Measurements from ENCODE around the gene IKZF3. TPM values are rescaled to one million over a fixed set of nuclear protein-coding genes. Genes with fewer than 3 reads are reported as not detected.
"Not testable (repeated sequence)": the region's sequence is repeated elsewhere in the genome, so short reads cannot be mapped to it uniquely, and the experiment has no call there.

IKZF3 gene
- total RNA-seq, 1 donor from 2014 or later = 0.39 TPM

DNA sequence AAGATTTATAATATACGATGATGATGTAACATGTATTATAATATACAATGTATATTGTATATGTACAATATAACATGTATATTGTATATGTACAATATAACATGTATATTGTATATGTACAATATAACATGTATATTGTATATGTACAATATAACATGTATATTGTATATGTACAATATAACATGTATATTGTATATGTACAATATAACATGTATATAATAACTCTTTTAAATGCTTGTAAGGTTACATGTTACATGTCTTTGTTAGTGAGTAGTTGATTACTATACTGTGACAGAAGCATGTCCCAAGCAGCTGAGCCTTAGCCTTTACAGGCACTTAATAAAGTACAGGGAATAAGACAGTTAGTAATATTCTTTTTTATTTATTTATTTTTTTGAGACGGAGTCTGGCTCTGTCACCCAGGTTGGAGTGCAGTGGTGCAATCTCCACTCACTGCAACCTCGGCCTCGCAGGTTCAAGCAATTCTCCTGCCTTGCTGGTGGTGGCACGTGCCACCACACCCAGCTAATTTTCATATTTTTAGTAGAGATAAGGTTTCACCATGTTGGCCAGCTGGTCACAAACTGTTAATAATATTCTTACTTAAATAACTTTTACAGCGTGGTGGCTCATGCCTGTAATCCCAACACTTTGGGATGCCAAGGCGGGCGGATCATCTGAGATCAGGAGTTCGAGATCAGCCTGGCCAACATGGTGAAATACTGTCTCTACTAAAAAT, 8.0 kb downstream of the IKZF3 start:
- DNase-seq = not testable (repeated sequence)

DNA sequence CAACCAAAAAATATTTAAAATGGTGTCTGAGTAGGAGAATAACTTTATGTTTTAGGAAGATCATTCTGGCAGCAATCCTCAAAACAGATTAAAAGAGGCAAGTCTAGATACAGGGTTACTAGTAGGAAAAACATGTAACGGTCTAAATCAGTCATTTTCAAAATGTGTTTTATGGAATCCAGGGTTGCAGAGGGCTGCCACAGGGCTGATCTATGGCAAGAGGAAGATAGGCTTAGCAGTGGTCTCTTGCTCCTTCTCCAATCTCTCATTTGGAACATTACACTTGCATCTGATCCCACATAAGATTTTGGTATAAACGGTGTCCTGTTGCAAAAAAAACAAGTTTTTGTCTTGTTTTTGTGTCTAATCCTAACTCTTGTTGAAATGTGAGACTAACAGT, 9.2 kb downstream of the IKZF3 start:
- DNase-seq = no peak

DNA sequence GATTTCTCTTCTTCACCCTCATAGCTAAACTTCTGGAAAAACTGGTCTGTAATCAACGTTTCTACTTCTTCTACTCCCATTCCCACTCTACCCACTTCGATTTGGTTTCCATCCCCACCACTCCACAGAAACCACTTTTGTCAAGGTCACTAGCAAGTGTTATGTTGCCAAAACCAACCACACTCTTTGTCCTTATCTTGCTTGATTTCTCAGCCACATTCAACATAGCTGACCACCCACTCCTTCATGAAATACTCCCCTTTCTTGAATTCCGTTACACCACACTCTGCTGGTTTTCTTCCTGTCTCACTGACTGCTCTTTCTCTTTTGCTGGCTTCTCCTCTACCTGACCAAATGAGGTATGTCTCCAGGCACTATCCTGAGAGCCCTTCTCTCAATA, 11.9 kb downstream of the IKZF3 start:
- DNase-seq = no peak

DNA sequence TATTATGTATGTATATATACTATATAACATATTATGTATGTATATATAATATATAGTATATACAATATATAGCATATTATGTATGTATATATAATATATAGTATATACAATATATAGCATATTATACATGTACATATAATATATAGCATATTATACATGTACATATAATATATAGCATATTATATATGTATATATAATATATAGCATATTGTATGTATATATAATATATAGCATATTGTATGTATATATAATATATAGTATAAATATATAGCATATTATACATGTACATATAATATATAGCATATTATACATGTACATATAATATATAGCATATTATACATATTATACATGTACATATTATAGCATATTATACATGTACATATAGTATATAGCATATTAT, 13.9 kb downstream of the IKZF3 start:
- DNase-seq = not testable (repeated sequence)

DNA sequence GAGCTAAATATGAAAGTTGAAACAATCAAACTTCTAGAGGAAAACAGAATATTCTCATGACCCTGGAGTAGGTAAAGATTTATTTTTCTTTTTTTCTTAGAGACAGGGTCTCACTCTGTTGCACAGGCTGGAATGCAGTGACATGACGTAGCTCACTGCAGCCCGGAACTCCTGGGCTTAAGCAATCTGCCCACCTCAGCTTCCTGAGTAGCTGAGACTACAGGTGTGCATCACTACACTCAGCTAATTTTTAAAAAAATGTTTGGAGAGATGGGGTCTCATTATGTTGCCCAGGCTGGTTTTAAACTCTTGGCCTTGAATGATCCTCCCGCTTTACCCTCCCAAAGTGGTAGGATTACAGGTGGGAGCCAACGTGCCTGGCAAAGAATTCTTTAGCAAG, 15.5 kb downstream of the IKZF3 start:
- DNase-seq = no peak

DNA sequence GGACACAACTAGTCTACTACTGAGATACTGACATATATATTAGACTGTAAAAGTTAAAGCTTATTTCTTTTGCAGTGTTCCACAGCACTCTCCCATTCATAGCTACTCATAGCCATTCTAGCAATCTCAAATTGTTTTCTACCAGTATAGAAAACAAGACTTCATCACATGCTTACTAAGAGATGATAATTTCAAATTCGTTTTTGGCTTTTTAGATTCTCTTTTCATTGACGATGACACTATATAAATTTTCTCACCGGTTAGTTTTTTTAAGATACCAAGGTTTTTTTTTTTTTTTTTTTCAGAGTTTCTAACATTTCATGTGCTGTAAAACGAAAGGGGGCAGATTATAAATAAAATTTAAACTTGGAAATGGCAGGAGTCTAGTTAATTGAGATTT, 17.9 kb downstream of the IKZF3 start:
- no peak for DNase-seq

DNA sequence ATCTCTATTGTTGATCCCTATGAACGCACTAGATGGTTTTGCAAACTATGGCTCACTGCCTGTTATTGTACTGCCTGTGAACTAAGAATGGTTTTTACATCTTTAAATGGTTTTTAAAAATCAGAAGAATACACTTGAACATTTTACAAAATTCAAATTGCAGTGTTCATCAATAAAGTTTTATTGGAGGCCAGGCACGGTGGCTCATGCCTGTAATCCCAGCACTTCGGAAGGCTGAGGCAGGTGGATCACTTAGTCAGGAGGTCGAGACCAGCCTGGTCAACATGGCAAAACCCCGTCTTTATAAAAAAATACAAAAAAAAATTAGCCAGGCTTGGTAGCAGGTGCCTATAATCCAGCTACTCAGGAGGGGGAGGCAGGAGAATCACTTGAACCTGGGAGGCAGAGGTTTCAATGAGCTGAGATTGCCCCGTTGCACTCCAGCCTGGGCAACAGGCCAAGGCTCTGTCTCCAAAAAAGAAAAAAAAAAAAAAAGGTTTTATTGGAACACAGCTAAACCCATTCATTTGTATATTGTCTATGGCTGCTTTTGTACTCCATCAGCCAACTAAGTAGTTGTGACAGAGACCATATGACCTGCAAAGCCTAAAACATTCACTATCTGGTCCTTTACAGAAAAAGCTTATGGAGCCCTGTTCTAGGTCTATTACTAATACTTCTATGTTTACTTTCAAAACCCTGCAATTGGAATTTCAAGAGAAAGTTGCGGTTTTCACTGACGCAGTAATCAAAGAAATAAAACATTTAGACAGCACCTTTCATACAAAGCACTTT, 18.9 kb downstream of the IKZF3 start:
- DNase-seq = no peak

DNA sequence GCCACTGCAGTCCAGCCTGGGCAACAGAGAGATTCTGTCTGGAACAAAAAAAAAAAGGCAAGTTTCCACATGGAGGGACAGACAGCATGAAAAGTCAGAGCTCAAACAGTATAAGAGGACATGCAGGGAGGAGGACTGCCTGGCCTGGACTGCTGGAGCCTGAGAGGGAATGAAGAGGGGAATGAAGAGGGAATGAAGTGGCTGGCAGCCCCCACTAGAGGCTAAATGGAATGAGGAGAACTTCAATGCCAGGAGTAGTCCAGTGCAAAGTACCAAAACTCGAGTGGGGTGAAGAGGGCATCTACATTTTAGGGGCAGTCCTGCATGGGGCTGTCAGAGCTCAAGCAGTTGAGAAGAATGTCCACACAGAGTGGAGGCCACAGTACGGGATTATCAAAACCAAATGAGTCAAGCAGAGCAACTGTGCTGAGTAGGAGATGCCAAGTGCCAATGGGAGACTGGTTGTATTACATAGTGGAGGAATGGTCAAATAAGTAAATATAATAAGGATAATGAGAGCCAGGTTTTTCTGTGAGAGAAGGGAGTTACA, 22.9 kb downstream of the IKZF3 start:
- no peak for DNase-seq

DNA sequence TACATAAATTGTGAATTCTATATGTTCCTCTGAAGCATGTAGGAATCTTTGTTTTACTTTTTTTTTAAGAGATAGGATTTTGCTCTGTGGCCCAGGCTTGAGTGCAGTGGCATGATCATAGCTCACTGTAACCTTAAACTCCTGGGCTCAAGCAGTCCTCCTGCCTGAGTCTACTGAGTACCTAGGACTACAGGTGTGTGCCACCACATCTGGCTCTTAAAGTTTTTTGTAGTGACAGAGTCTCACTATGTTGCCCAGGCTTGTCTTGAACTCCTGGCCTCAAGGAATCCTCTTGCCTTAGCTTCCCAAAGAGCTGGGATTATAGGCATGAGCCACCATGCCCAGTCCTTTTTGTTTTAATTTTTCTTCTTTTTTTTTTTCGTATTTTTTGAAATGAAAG, 25.3 kb downstream of the IKZF3 start:
- DNase-seq = no peak

DNA sequence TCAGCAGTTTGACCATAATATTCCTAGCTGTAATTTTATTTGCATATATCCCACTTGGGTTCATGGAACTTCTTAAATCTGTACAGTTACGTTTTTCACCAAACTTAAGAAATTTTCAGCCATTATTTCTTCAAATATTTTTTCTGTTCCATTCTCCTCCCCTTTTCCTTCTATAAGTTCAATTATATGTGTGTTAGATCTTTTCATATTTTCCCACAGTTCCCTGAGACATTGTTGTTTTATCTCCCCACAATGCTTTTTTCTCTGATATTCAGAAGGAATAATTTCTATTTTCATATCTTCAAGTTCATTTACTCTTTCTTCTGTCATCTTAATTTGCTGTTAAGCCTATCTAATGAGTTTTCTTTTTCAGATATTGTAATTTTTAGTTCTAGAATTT, 26.1 kb downstream of the IKZF3 start:
- no peak for DNase-seq

DNA sequence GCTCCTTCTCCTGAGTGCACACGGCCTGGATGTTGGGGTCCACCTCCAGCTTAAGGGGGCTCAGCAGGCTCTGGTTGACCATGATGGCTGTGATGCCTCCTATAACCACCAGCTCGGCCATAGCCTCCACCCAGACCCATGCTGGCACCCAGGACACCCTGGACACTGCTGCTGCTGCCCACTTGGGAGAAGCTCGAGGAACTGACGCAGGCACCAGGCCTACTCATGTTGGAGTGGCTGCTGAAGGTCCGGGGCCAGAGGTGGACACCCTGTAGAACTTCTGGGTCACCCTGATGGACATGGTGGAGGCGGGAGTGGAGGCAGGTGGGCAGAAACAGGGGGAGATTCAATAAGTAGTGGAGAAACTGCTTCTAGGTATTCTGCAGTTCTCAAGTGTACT, 28.0 kb downstream of the IKZF3 start:
- no peak for DNase-seq

DNA sequence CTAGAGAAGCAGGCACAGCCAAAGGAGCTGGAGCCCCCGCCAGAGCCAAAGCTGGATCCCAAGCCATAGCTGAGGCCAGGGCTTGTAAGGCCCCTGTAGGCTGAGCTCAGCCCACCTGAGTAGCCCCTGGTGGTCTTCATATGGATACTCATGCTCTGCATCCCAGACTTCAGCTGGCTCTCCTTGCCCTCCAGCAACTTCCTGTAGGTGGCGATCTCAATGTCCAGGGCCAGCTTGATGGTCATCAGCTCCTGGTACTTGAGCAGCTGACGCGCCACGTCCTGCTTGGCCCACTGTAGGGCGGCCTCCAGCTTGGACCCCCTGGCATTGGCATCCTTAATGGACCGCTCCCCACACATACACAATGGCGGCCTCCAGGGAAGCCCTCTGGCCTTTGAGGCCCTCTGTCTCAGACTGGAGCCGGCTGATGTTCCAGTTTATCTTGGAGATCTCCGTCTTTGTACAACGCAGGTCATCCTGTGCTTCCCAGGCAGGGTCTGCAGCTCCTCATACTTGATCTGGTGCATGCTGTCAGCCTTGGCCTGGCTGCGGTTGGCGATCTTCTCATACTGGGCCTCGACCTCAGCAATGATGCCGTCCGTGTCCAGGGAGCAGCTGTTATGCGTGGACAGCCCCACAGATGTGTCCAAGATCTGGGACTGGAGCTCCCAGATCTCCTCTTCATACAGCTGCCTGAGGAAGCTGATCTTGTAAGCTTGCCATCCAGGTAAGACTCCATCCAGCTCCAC, 28.9 kb downstream of the IKZF3 start:
- DNase-seq = no peak

DNA sequence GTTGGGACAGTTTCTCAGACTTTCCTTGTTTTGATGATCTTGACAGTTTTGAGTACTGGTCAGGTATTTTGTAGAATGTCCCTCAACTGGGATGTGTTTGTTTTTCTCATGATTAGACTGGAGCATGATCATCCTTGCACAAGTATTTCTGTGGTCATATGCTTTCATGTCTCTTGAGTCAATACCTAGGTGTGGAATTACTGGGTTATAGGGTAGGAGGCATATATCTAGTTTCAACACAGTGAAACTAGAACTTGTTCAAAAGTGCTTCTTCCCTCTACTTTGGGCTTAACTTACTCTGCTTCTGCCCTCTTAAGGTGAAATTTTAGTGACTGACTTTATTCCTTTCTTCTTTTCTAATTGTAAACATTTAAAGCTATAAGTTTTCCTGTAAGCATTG, 30.1 kb downstream of the IKZF3 start:
- DNase-seq = no peak

DNA sequence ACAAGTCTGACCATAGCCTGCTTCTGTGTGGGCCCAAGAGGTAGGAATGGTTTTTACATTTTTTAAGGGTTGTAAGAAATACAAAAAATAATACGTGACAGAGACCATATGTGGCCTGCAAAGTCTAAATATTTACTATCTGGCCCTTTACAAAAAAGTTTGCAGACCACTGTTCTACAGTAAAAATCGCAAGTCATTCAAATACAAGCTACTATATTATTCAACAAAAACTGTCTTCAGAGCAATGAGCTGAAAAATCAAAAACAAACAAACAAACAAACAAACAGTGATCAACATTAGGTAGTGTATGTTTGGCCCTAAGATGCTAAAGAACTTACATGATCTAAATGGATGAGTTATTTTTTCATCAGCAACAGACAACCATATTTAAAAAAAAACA, 32.5 kb downstream of the IKZF3 start:
- no peak for DNase-seq

DNA sequence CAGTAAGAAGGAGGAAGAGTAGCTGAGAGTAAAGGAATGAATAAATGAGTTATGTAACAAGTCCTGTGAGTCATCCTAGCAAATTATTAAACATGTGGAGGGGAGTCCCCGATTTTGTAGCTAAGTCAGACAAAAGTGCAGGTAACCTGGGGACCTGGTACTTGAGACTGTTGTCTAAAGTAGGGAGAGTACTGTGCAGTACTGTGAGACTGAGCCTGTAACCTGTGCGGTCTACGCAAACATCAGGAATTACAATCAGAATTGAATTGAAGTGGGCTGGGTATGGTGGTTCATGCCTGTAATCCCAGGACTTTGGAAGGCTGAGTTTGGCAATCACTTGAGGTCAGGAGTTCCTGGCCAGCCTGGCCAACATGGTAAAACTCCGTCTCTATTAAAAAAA, 35.7 kb downstream of the IKZF3 start:
- no peak for DNase-seq

DNA sequence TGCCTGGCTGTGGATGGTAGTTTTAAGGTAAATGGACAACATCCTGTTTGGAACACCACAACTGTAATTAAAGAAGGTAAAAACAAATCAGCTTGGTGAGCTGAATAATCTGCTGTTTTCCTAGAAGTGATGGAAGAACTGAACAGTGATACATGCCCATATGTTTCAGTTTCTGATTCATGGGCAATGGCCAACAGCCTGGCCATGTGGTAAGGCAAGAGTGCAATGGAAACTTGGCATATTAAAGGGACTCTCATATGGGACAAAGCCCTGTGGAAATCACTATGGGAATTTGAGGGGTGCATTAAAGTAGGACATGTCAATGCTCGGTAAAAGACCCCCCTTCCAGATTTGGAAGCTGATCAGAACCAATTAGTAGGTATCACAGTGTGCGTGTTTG, 37.8 kb downstream of the IKZF3 start:
- DNase-seq = no peak

DNA sequence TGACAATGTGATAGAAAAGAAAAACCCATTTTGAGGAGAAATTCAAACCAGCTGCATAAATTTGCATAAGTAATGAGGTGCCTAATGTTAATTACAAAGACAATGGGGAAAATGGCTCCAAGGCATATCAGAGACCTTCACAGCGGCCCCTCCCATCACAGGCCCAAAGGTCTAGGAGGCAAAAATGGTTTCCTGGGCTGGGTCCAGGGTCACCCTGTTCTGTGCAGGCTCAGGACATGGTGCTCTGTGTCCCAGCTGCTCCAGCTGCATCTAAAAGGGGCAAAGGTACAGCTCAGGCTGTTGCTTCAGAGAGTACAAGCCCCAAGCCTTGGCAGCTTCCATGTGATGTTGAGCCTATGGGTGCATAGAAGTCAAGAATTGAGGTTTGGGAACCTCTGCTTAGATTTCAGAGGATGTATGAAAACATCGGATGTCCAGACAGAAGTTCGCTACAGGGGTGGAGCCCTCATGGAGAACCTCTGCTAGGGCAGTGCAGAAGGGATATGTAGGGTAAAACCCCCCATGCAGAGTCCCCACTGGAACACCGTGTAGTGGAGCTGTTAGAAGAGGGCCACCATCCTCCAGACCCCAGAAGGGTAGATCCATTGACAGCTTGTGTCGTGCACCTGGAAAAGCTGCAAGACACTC, 40.6 kb downstream of the IKZF3 start:
- no peak for DNase-seq

DNA sequence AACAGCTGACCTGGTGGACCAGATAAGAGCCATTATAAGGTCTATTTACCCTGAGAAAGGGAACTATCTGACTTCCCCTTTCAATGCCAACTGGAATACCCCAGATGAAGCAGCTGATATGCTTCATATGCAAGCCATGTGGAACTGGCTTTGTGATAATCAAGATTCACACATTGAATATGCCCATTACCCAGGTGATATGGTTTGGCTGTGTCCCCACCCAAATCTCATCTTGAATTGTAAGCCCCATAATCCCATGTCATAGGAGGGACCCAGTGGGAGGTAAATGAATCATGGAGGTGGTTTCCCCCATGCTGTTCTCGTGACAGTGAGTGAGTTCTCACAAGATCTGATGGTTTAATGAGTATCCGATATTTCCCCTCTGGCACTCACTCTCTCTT, 42.1 kb downstream of the IKZF3 start:
- DNase-seq = no peak

DNA sequence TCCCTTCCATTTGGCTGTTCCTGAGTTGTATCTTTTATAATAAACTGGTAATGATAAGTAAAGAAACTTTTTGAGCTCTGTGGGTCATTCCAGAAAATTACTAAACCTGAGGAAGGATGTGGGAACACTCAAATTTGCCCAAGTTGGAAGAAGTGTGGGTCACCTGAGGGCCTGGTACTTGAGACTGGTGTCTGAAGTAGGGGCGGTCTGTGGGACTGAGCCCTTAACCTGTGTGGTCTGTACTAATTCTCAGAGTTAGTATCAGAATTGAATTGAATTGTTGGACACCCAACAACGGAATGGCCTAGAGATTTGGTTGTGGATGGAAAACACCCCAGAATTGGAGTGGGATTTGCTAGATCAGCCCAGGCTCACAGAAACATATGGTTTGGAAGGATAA, 43.1 kb downstream of the IKZF3 start:
- DNase-seq = no peak

DNA sequence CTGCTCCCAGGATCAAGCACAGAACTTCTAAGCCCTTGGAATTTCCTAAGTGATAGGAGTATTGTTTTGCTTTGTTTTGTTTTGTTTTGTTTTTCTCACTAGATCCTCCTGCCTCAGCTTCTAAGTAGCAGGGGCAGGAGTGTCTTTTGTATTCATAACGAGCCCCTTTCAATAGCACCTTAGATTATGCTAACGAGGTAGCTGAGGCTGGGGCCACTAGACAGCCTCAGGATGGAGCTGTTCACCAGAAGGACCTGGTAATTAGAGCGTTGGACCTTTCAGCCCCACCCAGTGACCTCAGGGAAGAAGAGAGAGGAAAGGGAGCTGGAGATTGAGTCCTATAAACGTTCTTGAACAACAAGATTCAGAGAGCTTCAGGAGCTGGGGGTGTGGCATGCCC, 43.6 kb downstream of the IKZF3 start:
- DNase-seq = no peak

DNA sequence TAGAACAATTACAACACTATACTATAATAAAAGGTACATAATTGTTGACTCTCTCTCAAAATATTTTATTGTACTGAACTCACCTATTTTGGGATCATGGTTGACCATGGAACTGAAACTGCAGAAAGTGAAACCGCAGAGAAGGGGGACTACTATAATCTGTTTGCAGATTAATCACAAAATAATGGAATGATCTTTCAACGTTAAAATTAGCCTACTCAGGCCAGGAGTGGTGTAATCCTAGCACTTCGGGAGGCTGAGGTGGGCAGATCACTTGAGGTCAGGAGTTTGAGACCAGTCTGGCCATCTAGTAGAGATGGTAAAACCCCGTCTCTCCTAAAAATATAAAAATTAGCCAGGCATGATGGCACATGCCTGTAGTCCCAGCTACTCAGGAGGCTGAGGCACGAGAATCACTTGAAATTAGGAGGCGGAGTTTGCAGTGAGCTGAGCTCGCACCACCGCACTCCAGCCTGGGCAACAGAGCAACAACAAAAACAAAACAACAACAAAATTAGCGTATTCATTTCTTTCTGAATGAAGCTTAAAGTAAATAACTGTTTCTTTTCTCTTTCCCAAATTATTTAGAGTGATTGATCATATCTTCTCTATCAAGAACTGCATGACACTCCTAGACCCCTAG, 45.6 kb downstream of the IKZF3 start:
- DNase-seq = no peak

DNA sequence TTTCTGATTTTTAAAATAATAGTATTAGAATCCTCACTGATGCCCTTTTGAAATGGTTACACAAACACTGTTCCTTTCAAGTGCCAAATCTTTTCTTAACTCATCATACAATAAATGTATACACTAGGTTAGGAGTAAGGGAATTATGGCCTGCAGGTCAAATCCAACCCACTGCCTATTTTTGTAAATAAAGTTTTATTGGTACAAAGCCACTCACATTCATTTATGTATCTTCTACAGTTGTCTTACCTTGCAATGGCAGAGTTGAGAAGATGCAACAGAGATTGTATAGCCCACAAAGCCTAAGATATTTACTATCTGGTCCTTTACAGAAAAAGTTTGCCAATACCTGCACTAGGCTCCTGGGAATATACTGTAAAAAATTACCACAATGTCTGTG, 47.8 kb downstream of the IKZF3 start:
- no peak for DNase-seq

Measured in skin of body (tissue), 2 donors.